Neuronal stem cell (in vitro differentiated cells): ENCODE data around the gene CANT1.

Experiments used
- DNase-seq: peaks from one replicate; pipeline ENCODE4 v3.0.0-alpha.2; 2013; ENCODE audit warnings: low spot score
- H2AFZ ChIP-seq: one replicate; pipeline ENCODE4 v1.6.1; 2013; ENCODE audit warnings: mild to moderate bottlenecking, low read length, inconsistent platforms
- H2AK5ac ChIP-seq: 2 replicates; pipeline ENCODE4 v1.6.1; 2013; ENCODE audit warnings: low read depth, mild to moderate bottlenecking, inconsistent platforms, low read length, moderate library complexity, mixed read lengths
- H2BK120ac ChIP-seq: 2 replicates; pipeline ENCODE4 v1.6.1; 2013; ENCODE audit warnings: low read depth, mild to moderate bottlenecking, inconsistent platforms, low read length, moderate library complexity, mixed read lengths
- H2BK12ac ChIP-seq: one replicate; pipeline ENCODE4 v1.6.1; 2013; ENCODE audit warnings: low read length, inconsistent platforms
- H2BK15ac ChIP-seq: 2 replicates; pipeline ENCODE4 v1.6.1; 2013; ENCODE audit warnings: mild to moderate bottlenecking, low read length, inconsistent platforms, mixed read lengths
- H2BK5ac ChIP-seq: one replicate; pipeline ENCODE4 v1.6.1; 2013; ENCODE audit warnings: inconsistent platforms, mild to moderate bottlenecking, low read length, moderate library complexity
- H3K14ac ChIP-seq: one replicate; pipeline ENCODE4 v1.6.1; 2013; ENCODE audit warnings: low read length, inconsistent platforms
- H3K18ac ChIP-seq: 2 replicates; pipeline ENCODE4 v1.6.1; 2013; ENCODE audit warnings: low read length, inconsistent platforms
- H3K23ac ChIP-seq: 2 replicates; pipeline ENCODE4 v1.6.1; 2013; ENCODE audit warnings: low read depth, mild to moderate bottlenecking, mixed read lengths, low read length, inconsistent platforms; ENCODE audit not compliant: poor library complexity
- H3K27ac ChIP-seq: replicated peaks from 3 replicates; pipeline ENCODE4 v1.5.1; 2013; ENCODE audit warnings: low read length, inconsistent platforms
- H3K27me3 ChIP-seq, 3 experiments: 2 replicates each; pipeline ENCODE4 v1.6.1; 2013; ENCODE audit warnings: low read length in 3 of 3, mild to moderate bottlenecking in 2 of 3, inconsistent platforms in 1 of 3, low read depth in 1 of 3, mixed read lengths in 1 of 3, moderate library complexity in 1 of 3; ENCODE audit not compliant: control insufficient read depth in 3 of 3, insufficient read depth in 3 of 3
- H3K36me3 ChIP-seq, 2 donors: replicated peaks in 1 of 2; 2 replicates each; pipeline ENCODE4 v1.6.1; 2013; ENCODE audit warnings: low read length in 2 of 2; ENCODE audit not compliant: control insufficient read depth in 2 of 2, insufficient read depth in 2 of 2
- H3K4ac ChIP-seq: 2 replicates; pipeline ENCODE4 v1.6.1; 2013; ENCODE audit warnings: inconsistent platforms, mild to moderate bottlenecking, low read length, moderate library complexity
- H3K4me1 ChIP-seq, 2 donors: 1 replicate in 1 of 2; 2 replicates in 1 of 2; pipeline ENCODE4 v1.6.1; 2013; ENCODE audit warnings: low read length in 2 of 2, low read depth in 1 of 2; ENCODE audit not compliant: control insufficient read depth in 2 of 2, insufficient read depth in 1 of 2
- H3K4me2 ChIP-seq: one replicate; pipeline ENCODE4 v1.6.1; 2013; ENCODE audit warnings: mild to moderate bottlenecking, low read length, inconsistent platforms; ENCODE audit not compliant: insufficient read depth, poor library complexity, severe bottlenecking
- H3K4me3 ChIP-seq, 2 donors: 2 replicates each; pipeline ENCODE4 v1.5.1; 2013; ENCODE audit warnings: low read length in 2 of 2, mild to moderate bottlenecking in 2 of 2, inconsistent platforms in 1 of 2, moderate library complexity in 1 of 2
- H3K79me1 ChIP-seq: one replicate; pipeline ENCODE4 v1.6.1; 2013; ENCODE audit warnings: low read depth, mild to moderate bottlenecking, inconsistent platforms, low read length, moderate library complexity
- H3K9ac ChIP-seq: one replicate; pipeline ENCODE4 v1.6.1; 2013; ENCODE audit warnings: mild to moderate bottlenecking, low read depth, low read length, inconsistent platforms; ENCODE audit not compliant: poor library complexity
- H3K9me3 ChIP-seq, 2 donors: replicated peaks in 1 of 2; 2 replicates each; pipeline versions ENCODE3 to v1.6.1; 2013; ENCODE audit warnings: low read length in 2 of 2, mild to moderate bottlenecking in 2 of 2, inconsistent platforms in 1 of 2, low read depth in 1 of 2, mixed read lengths in 1 of 2, moderate library complexity in 1 of 2; ENCODE audit not compliant: control insufficient read depth in 2 of 2, insufficient read depth in 1 of 2
- H4K8ac ChIP-seq: one replicate; pipeline ENCODE4 v1.6.1; 2013; ENCODE audit warnings: low read depth, mild to moderate bottlenecking, inconsistent platforms, low read length, moderate library complexity
- H4K91ac ChIP-seq: one replicate; pipeline ENCODE4 v1.6.1; 2013; ENCODE audit warnings: low read length, low read depth, mild to moderate bottlenecking, inconsistent platforms; ENCODE audit not compliant: poor library complexity
- WGBS, 2 donors: extraction: QIAGEN DNeasy Blood & Tissue Kit; methylation state at CpG; one replicate each; pipeline ENCODE4 v1.1.7; 2013; ENCODE audit warnings: missing lambda C conversion rate in 2 of 2, mixed read lengths in 1 of 2; ENCODE audit not compliant: insufficient read length in 2 of 2, insufficient replicate concordance in 1 of 2; ENCODE audit errors: extremely low coverage in 2 of 2; 5-methylcytosine and 5-hydroxymethylcytosine counted together

The CANT1 gene

DNA sequence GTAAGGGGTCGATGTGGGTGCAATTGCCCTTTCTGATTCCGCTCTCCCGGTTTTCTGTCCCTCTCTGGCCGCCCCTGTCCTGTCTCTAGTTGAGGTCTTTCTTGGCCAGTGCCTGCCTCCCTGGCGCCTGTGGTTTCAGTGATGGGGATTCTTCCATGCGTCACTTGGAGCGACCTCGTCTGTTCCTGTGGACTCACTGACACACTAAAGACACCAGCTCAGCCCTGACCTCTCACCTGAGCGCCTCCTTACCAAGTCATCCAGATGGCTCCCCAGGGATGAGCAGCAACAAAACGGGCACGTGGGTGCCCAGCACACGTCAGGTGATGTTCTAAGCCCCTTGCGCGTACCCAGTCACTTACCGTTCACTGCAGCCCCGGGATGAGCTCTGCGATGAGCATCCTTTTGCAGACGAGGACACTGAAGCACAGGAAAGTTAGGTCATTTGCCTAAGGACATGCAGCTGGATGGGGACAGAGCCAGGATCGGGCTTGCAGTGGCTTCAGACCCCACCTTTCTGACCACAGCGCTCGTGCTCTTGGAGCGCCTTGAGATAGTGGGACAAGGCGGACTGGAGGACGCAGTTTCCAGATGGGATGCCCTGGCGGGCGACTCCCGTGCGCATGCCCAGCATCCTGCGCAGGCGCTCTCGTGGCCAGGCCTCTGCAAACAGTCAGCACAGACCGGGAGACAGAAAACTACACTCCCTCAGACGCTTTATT lies 18.4 kb downstream of the CANT1 start:
- H4K8ac ChIP-seq, result no peak overlapping the region
- no peak overlapping the region for H3K27ac ChIP-seq
- H2BK12ac ChIP-seq, result no peak overlapping the region
- H4K91ac ChIP-seq, result no peak overlapping the region
- H3K18ac ChIP-seq, result no peak overlapping the region
- no peaks in the 10 kb centered on the region for H3K27me3 ChIP-seq
- no peak overlapping the region for H3K4me3 ChIP-seq
- H3K9me3 ChIP-seq, result peaks cover 0 to 5% of the 10 kb centered on the region in 2 donors
- H3K4ac ChIP-seq, result no peak overlapping the region
- H3K23ac ChIP-seq, result no peak overlapping the region
- no peak overlapping the region for H2AFZ ChIP-seq
- no peak overlapping the region for H3K4me2 ChIP-seq
- H2AK5ac ChIP-seq, result no peak overlapping the region
- H3K4me1 ChIP-seq, result peaks cover 0 to 5% of the 10 kb centered on the region in 2 donors
- no peak overlapping the region for H2BK5ac ChIP-seq
- DNase-seq, result no peak
- no CpG with 5 or more reads among the region's 33 CpGs for WGBS, 2 donors
- no peak overlapping the region for H3K9ac ChIP-seq
- no peak overlapping the region for H2BK120ac ChIP-seq
- H3K36me3 ChIP-seq, result peaks cover 33 to 66% of the 10 kb centered on the region in 2 donors
- no peaks in the 10 kb centered on the region for H3K79me1 ChIP-seq
- no peak overlapping the region for H3K14ac ChIP-seq
- no peak overlapping the region for H2BK15ac ChIP-seq

DNA sequence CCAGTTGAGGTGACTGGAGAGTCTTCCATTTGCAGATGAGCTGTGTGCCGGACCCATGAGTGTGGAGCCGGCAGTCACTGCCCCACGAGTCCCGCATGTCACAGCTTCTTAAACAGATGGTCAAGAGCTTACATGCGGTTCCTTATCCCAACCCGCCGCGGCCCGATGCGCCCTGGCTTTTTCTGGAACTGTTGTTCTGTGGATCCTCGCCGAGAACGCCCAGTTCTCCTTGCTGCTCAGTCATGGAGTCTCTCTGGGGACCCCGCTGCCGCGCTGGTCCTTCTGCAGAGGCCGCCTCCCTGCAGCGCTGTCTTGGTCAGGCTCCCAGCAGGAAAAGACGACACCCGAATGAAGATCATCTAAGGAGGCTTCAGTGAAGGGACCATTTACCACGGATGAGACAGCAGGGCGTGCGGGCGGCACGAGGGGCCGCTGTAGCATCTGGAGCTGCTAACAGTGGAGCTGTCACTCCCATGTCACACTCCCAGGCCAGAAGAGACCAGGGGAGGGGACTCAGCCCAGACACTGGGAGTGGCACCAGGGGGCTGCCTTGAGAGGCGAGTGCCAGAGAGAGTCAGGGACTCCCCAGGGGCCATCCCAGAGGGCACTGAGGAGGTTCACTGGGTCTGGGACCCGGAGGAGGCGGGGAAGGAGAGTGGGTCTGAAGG lies 19.1 kb downstream of the CANT1 start:
- Histone ChIP-seq H3K9me3 (peaks cover 0 to 5% of the 10 kb centered on the region in 2 donors), H2BK15ac (no peak overlapping the region), H2BK12ac (no peak overlapping the region), H3K36me3 (peaks cover 27 to 59% of the 10 kb centered on the region in 2 donors), H3K4ac (no peak overlapping the region), H3K23ac (no peak overlapping the region), H3K4me3 (no peak overlapping the region), H3K27me3 (no peaks in the 10 kb centered on the region), H3K18ac (no peak overlapping the region), H3K4me2 (no peak overlapping the region), H3K27ac (no peak overlapping the region), H3K14ac (no peak overlapping the region), H3K4me1 (peaks cover 0 to 5% of the 10 kb centered on the region in 2 donors), H2AK5ac (no peak overlapping the region), H4K91ac (no peak overlapping the region), H3K9ac (no peak overlapping the region), H2BK120ac (no peak overlapping the region), H2AFZ (no peak overlapping the region), H2BK5ac (no peak overlapping the region), H3K79me1 (no peaks in the 10 kb centered on the region), H4K8ac (no peak overlapping the region)
- WGBS, 2 donors, result no CpG with 5 or more reads among the region's 29 CpGs
- DNase-seq, result no peak

DNA sequence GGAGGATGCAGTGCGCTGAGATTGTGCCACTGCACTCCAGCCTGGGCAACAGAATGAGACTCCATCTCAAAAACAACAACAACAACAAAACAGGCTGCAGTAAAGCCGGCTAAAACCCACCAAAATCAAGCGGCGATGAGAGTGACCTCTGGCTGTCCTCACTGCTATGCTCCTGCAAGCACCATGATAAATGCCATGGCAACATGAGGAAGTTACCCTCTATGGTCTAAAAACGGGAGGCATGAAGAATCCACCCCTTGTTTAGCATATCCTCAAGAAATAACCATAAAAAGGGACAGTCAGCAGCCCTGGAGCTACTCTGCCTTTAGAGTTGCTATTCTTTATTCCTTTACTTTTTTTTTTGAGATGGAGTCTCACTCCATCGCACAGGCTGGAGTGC lies 21.4 kb downstream of the CANT1 start:
- no CpG with 5 or more reads among the region's 6 CpGs for WGBS, 2 donors
- no peak overlapping the region for H2BK12ac ChIP-seq
- no peak overlapping the region for H3K4me2 ChIP-seq
- no peak overlapping the region for H4K91ac ChIP-seq
- no peak overlapping the region for H3K27ac ChIP-seq
- no peak overlapping the region for H3K14ac ChIP-seq
- H3K36me3 ChIP-seq, result peaks cover 18 to 37% of the 10 kb centered on the region in 2 donors
- H3K18ac ChIP-seq, result no peak overlapping the region
- no peak overlapping the region for H3K4ac ChIP-seq
- no peak overlapping the region for H3K4me3 ChIP-seq
- H2BK120ac ChIP-seq, result no peak overlapping the region
- H2AK5ac ChIP-seq, result no peak overlapping the region
- H2BK15ac ChIP-seq, result no peak overlapping the region
- H3K79me1 ChIP-seq, result no peaks in the 10 kb centered on the region
- no peak overlapping the region for H3K23ac ChIP-seq
- no peak overlapping the region for H2AFZ ChIP-seq
- H3K9ac ChIP-seq, result no peak overlapping the region
- no peak for DNase-seq
- H2BK5ac ChIP-seq, result no peak overlapping the region
- H4K8ac ChIP-seq, result no peak overlapping the region
- H3K27me3 ChIP-seq, result no peaks in the 10 kb centered on the region
- peaks cover 0 to 2% of the 10 kb centered on the region in 2 donors for H3K9me3 ChIP-seq
- peaks cover 0 to 5% of the 10 kb centered on the region in 2 donors for H3K4me1 ChIP-seq

DNA sequence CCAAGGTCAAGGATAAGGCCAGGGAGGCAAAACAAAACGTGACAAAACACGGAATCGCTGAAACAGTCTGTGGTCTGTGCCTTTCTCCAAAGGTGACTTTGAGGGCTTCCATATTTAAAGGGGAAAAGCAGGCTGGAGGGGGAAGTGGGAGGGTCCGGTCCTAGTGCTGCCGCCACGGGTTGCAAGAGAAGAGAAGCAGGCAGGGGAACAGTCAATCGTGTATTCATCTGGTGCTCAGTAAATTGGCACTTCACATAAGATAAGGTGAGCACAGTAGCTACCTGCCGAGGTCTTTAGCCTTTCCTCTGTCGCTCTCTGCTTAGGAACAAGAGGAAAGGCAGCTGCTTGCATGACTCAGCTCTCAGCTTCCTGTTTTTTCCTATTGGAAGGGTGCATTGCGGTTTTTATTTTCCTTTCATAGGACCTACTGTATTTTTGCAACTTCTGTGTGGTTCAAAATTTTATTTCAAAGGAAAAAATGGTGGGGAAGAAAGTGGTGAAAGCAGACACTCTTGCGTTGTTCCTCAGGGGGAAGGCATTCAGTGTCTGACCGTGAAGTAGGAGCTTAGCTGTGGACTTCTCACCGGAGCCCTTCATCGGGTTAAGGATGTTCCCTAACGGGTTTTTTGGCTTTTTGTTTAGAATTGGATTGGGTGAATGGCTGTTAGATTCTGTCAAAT lies 22.8 kb downstream of the CANT1 start:
- H3K36me3 ChIP-seq, result peaks cover 14 to 23% of the 10 kb centered on the region in 2 donors
- no peak overlapping the region for H3K4me3 ChIP-seq
- H3K9ac ChIP-seq, result no peak overlapping the region
- H3K14ac ChIP-seq, result no peak overlapping the region
- DNase-seq, result no peak
- H2BK5ac ChIP-seq, result no peak overlapping the region
- no peak overlapping the region for H3K23ac ChIP-seq
- no peak overlapping the region for H3K27ac ChIP-seq
- peaks cover 0 to 2% of the 10 kb centered on the region in 2 donors for H3K9me3 ChIP-seq
- no peak overlapping the region for H3K18ac ChIP-seq
- no peak overlapping the region for H4K91ac ChIP-seq
- no peaks in the 10 kb centered on the region for H3K27me3 ChIP-seq
- no CpG with 5 or more reads among the region's 15 CpGs for WGBS, 2 donors
- no peak overlapping the region for H2BK120ac ChIP-seq
- no peak overlapping the region for H2AK5ac ChIP-seq
- no peak overlapping the region for H2BK12ac ChIP-seq
- no peak overlapping the region for H4K8ac ChIP-seq
- peak overlapping the region; percentile 8 for H2AFZ ChIP-seq
- no peak overlapping the region for H3K4ac ChIP-seq
- no peak overlapping the region for H2BK15ac ChIP-seq
- H3K4me1 ChIP-seq, result peaks cover 0 to 5% of the 10 kb centered on the region in 2 donors
- no peaks in the 10 kb centered on the region for H3K79me1 ChIP-seq
- H3K4me2 ChIP-seq, result no peak overlapping the region
